Measurements from ENCODE around the gene MFF. TPM values are rescaled to one million over a fixed set of nuclear protein-coding genes. Genes with fewer than 3 reads are reported as not detected.

MFF gene
- total and polyA plus RNA-seq, 2 donors (not counting 3 experiments of a cell fraction or from before 2014, with no cell fraction given), result 36.3 to 65.1 TPM

- intact Hi-C loops (cut with micrococcal nuclease), result no loop called here
- no peaks in the 10 kb centered on the region for H4K20me1 ChIP-seq (replicated peaks; ENCODE audit: control insufficient read depth, extremely low read depth, insufficient read depth, low read length)
- H3K4me1 ChIP-seq (ENCODE audit: control insufficient read depth, extremely low read depth, insufficient read depth, low read length), result no peaks in the 10 kb centered on the region
- TF ChIP-seq POLR2AphosphoS5 (IDR thresholded peaks at IDR 0.05; ENCODE audit: insufficient read depth, low read depth, low read length) (no peak), FOS (IDR thresholded peaks at IDR 0.05; ENCODE audit: borderline replicate concordance, insufficient read depth, low read length) (no peak), EZH2 (IDR thresholded peaks at IDR 0.05; ENCODE audit: borderline replicate concordance, low read depth, low read length, severe bottlenecking) (no peak), POLR2A (IDR thresholded peaks at IDR 0.05; ENCODE audit: low read depth, low read length) (no peak), MAX (IDR thresholded peaks at IDR 0.05; ENCODE audit: insufficient read depth, insufficient read length) (no peak), GATA2 (IDR thresholded peaks at IDR 0.05; ENCODE audit: insufficient read depth, insufficient read length, low read depth, low read length) (no peak), JUN (IDR thresholded peaks at IDR 0.05; ENCODE audit: borderline replicate concordance, insufficient read depth, insufficient read length, low read depth) (no peak), MYC (IDR thresholded peaks at IDR 0.05; ENCODE audit: low read depth, low read length) (no peak)
- TF ChIP-seq, protein P1, sequence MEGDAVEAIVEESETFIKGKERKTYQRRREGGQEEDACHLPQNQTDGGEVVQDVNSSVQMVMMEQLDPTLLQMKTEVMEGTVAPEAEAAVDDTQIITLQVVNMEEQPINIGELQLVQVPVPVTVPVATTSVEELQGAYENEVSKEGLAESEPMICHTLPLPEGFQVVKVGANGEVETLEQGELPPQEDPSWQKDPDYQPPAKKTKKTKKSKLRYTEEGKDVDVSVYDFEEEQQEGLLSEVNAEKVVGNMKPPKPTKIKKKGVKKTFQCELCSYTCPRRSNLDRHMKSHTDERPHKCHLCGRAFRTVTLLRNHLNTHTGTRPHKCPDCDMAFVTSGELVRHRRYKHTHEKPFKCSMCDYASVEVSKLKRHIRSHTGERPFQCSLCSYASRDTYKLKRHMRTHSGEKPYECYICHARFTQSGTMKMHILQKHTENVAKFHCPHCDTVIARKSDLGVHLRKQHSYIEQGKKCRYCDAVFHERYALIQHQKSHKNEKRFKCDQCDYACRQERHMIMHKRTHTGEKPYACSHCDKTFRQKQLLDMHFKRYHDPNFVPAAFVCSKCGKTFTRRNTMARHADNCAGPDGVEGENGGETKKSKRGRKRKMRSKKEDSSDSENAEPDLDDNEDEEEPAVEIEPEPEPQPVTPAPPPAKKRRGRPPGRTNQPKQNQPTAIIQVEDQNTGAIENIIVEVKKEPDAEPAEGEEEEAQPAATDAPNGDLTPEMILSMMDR (IDR thresholded peaks at IDR 0.05; ENCODE audit: extremely low read depth in 1 of 2, insufficient read depth in 1 of 2, low read depth in 1 of 2, low read length in 2 of 2), result no peak
- H3K4me2 ChIP-seq (ENCODE audit: insufficient read depth, low read length), result no peak overlapping the region
- H3K4me3 ChIP-seq (replicated peaks in 1 of 3; ENCODE audit: insufficient read depth in 1 of 3, low read depth in 1 of 3, low read length in 3 of 3), result no peak overlapping the region
- H3K27ac ChIP-seq (ENCODE audit: insufficient read depth, low read depth, low read length), result no peak overlapping the region
- H3K79me2 ChIP-seq (ENCODE audit: control insufficient read depth, insufficient read depth, low read length), result no peaks in the 10 kb centered on the region
- POLR2A ChIA-PET, result no interaction called here
- H3K27me3 ChIP-seq (ENCODE audit: control insufficient read depth in 2 of 2, insufficient read depth in 2 of 2, low read length in 2 of 2), result no peaks in the 10 kb centered on the region
- CTCF ChIA-PET, result no interaction called here
- no peak for FAIRE-seq
- no peak overlapping the region for H3K9ac ChIP-seq (replicated peaks; ENCODE audit: extremely low read depth, insufficient read depth, low read length)
- DNase-seq (ENCODE audit: low read depth, low spot score), result no peak
- no peaks in the 10 kb centered on the region for H3K36me3 ChIP-seq (ENCODE audit: control insufficient read depth in 2 of 2, extremely low read depth in 1 of 2, insufficient read depth in 2 of 2, low read length in 2 of 2)
- BruUV-seq (replicated peaks), result no TSS peak
- dilution Hi-C loops (cut with MboI; ENCODE audit: extremely low pct_ligation_motif_present, low sequenced_read_pairs), result no loop called here
- H3K9me3 ChIP-seq (replicated peaks; ENCODE audit: control insufficient read depth, insufficient read depth, low read length), result no peaks in the 10 kb centered on the region
- no peaks in the 10 kb centered on the region for H3K9me1 ChIP-seq (replicated peaks; ENCODE audit: control insufficient read depth, extremely low read depth, insufficient read depth, low read length)
- H2AFZ ChIP-seq (ENCODE audit: low read depth, low read length), result no peak overlapping the region
These were observed 40.8 kb downstream of the MFF start for GRCh38 chr2:227365833-227366232.

All from endothelial cell of umbilical vein (primary cell).